ENCODE data around the gene TRANK1.

The TRANK1 gene

DNA sequence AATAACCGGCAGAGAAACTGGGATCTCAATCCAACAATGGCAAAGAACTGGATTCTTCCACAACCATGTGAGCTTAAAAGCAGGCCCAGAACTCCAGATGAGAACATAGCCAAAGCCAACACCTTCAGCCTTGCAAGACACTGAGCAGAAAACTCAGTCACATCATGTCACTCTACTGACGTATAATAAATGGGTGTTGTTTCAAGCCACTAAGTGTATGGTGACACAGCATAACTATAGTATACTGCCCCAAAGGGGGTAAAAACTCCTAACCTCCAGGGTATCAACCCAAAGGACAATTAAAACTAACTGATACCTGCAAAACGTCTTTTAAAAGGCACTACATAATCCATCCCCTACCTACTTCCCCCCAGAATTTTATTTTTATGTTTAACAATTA lies 69.5 kb downstream of the TRANK1 start:
- no peak overlapping the region for H3K4me3 ChIP-seq (ENCODE audit: low read depth, low read length)
- TF ChIP-seq, protein P1, sequence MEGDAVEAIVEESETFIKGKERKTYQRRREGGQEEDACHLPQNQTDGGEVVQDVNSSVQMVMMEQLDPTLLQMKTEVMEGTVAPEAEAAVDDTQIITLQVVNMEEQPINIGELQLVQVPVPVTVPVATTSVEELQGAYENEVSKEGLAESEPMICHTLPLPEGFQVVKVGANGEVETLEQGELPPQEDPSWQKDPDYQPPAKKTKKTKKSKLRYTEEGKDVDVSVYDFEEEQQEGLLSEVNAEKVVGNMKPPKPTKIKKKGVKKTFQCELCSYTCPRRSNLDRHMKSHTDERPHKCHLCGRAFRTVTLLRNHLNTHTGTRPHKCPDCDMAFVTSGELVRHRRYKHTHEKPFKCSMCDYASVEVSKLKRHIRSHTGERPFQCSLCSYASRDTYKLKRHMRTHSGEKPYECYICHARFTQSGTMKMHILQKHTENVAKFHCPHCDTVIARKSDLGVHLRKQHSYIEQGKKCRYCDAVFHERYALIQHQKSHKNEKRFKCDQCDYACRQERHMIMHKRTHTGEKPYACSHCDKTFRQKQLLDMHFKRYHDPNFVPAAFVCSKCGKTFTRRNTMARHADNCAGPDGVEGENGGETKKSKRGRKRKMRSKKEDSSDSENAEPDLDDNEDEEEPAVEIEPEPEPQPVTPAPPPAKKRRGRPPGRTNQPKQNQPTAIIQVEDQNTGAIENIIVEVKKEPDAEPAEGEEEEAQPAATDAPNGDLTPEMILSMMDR (IDR thresholded peaks at IDR 0.05; ENCODE audit: insufficient read depth, low read depth, low read length, missing control alignments) = no peak
- DNase-seq (ENCODE audit: low read depth) = no peak

DNA sequence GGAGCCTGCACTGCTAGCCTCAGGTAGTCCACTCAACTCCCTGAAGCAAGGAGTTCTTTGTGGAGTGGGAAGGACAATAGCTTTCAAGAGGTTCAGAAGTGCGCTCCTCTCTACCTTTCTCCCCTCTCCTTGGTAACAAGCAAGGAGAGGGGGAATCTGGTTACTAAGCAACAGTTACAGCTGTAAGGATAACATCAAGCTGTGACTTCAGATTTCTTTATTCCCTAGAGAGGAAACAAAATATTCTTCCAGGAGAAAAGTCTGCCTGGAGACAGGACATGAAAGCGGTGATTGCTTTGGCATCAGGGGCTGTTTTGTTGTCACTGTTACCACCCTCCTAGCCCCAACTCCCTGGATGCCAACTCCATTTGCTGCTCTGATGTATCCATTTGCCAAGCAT lies 70.4 kb downstream of the TRANK1 start:
- DNase-seq (ENCODE audit: low read depth) = no peak
- no peak overlapping the region for H3K4me3 ChIP-seq (ENCODE audit: low read depth, low read length)
- TF ChIP-seq, protein P1 (IDR thresholded peaks at IDR 0.05; ENCODE audit: insufficient read depth, low read depth, low read length, missing control alignments) = no peak

DNA sequence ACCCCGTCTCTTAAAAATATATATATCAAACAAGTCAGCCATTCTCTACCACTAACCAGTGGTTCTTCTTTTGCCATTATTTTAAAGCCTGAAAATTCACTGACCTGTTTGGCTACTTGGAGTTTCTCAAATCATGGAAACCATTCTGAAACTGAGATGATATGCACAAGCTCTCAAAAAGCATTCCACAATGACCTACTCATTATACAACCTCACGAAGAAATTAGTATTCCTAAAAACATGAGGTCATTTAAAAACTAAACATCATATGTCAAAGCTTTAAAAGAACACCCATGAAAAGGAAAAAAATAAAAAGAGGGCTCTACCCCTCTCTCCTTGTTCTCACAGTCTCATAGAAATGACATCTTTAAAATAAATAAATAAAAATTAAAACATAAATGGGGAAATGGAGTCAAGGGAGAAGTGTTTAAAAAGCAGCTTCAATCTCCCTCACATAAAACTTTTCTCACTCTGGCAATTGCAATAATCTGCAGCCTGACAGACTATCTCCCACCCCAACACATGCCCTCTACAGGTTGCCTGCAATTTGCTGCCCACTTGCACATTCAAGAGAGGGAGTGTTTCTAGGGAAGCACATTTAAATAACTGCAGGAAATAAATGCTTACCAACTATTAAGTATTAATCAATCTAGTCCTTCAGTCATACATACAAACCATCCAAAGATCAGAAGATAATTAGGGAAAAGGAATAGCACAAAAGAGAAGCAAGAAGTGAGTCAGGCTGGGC lies 73.3 kb downstream of the TRANK1 start:
- TF ChIP-seq, protein P1 (IDR thresholded peaks at IDR 0.05; ENCODE audit: insufficient read depth, low read depth, low read length, missing control alignments) = no peak
- H3K4me3 ChIP-seq (ENCODE audit: low read depth, low read length) = no peak overlapping the region
- DNase-seq (ENCODE audit: low read depth) = no peak

DNA sequence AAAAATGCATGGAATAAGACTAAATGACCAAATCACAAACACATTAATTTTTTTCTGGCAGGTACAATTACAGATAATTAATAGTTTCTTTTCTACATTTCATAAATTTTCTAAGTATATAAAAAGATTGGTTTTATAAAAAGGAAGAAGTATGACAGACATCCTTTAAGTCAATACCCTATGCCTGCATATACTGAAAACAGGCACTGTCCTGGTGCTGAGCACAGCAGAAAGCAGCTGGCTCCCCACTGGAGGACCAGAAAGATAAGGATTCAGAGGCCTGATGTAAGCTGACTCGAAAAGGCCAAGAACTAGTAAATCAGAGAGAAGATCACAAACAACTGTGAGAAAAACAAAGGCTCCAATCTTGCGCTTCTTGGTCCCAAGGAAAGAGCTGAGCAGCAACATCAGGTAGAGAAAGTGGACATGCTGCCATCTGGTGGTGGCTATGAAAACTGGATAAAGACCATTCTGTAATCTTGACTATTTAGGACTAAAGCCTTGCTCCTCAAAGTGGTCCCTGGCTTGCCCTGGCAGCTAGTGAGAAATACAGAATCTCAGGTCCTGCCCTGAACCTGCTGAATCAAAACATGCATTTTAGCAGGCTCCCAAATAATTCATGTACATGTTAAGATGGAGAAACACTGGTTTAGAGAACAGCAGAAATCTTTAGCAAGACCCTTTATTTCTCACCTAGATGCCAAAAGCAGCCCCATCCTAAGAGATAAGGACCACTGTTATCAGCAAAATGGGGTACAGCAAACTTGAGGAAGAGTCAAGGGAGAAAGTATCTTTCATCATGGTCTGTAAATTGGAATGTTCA lies 76.0 kb downstream of the TRANK1 start:
- DNase-seq (ENCODE audit: low read depth) = peak; percentile 78
- H3K4me3 ChIP-seq (ENCODE audit: low read depth, low read length) = no peak overlapping the region
- TF ChIP-seq, protein P1 (IDR thresholded peaks at IDR 0.05; ENCODE audit: insufficient read depth, low read depth, low read length, missing control alignments) = peak; percentile 68

DNA sequence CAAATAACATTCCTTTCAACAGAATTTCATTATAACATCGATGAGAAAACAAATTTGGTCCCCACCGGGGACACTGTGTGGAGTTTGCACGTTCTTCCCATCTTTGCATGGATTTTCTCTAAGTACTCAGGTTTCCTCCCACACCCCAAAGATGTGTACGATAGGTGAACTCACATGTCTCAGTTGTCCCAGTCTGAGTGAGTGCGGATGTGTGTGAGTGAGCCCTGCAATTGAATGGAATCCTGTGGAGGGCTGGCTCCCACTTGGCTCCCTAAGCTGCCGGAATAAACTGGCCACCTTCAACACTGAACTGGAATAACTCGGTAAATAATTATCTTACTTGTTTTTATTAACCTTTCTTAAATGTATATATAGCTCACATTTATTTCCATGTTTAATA lies 77.0 kb downstream of the TRANK1 start:
- no peak overlapping the region for H3K4me3 ChIP-seq (ENCODE audit: low read depth, low read length)
- TF ChIP-seq, protein P1 (IDR thresholded peaks at IDR 0.05; ENCODE audit: insufficient read depth, low read depth, low read length, missing control alignments) = no peak
- DNase-seq (ENCODE audit: low read depth) = no peak

DNA sequence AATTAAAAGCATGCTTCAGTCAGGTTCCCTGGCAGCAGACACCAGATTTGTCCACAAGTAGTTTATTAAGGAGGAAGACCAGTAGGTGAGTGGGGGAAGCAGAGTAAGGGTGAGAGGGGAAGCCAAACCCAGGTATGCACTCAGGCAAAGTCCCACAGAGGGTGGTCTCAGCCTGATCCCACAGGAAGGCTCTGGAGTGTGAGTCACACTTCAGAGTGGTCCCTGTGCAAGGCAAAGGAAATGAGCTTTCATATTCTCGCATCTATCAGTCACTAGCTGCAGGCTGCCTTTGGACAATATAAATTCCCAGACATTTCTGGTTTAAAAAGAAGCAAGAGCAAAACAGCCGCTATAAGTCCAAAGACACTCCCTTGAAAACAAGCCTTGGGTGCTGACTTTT lies 78.5 kb downstream of the TRANK1 start:
- H3K4me3 ChIP-seq (ENCODE audit: low read depth, low read length) = no peak overlapping the region
- DNase-seq (ENCODE audit: low read depth) = no peak
- TF ChIP-seq, protein P1 (IDR thresholded peaks at IDR 0.05; ENCODE audit: insufficient read depth, low read depth, low read length, missing control alignments) = no peak
